Measurements from ENCODE around the gene DDAH2. TPM values are rescaled to one million over a fixed set of nuclear protein-coding genes. Genes with fewer than 3 reads are reported as not detected.

Gene DDAH2
- total RNA-seq, 1 donor: 96.6 TPM

GRCh38 chr6:31723980-31724691 lies 5.0 kb downstream of the DDAH2 start:
- Histone ChIP-seq H3K4me2 (ENCODE audit: insufficient read depth, low read length) (no peak overlapping the region), H3K4me3 (ENCODE audit: insufficient read depth, low read length) (no peak overlapping the region), H3K27ac (ENCODE audit: low read depth, low read length) (no peak overlapping the region), H3K79me2 (ENCODE audit: insufficient read depth, low read length) (peaks cover 5% of the 10 kb centered on the region), H3K9me3 (ENCODE audit: low read depth, low read length) (no peaks in the 10 kb centered on the region), H2AFZ (ENCODE audit: low read length) (no peak overlapping the region), H4K20me1 (ENCODE audit: insufficient read depth, low read length) (peaks cover 2% of the 10 kb centered on the region), H3K27me3 (ENCODE audit: insufficient read depth, low read length) (no peaks in the 10 kb centered on the region), H3K36me3 (ENCODE audit: insufficient read depth, low read length) (peaks cover 18% of the 10 kb centered on the region), H3K4me1 (ENCODE audit: insufficient read depth, low read length) (peaks cover 9% of the 10 kb centered on the region)
- peak; percentile 52 for DNase-seq (ENCODE audit: insufficient read length, low spot score, missing footprints)
- no peak for TF ChIP-seq CTCF (IDR thresholded peaks at IDR 0.05; ENCODE audit: extremely low read depth, low read depth, low read length)

- Histone ChIP-seq H3K4me1 (ENCODE audit: insufficient read depth, low read length) (peaks cover 1% of the 10 kb centered on the region), H2AFZ (ENCODE audit: low read length) (no peak within 1 kb of the TSS), H3K36me3 (ENCODE audit: insufficient read depth, low read length) (peaks cover 18% of the 10 kb centered on the region), H3K27ac (ENCODE audit: low read depth, low read length) (no peak within 1 kb of the TSS), H4K20me1 (ENCODE audit: insufficient read depth, low read length) (peaks cover 2% of the 10 kb centered on the region), H3K4me2 (ENCODE audit: insufficient read depth, low read length) (no peak within 1 kb of the TSS), H3K4me3 (ENCODE audit: insufficient read depth, low read length) (no peak within 1 kb of the TSS), H3K27me3 (ENCODE audit: insufficient read depth, low read length) (no peaks in the 10 kb centered on the region), H3K79me2 (ENCODE audit: insufficient read depth, low read length) (no peaks in the 10 kb centered on the region), H3K9me3 (ENCODE audit: low read depth, low read length) (no peaks in the 10 kb centered on the region)
- TF ChIP-seq CTCF (IDR thresholded peaks at IDR 0.05; ENCODE audit: extremely low read depth, low read depth, low read length): no peak
- peak; percentile 26 for DNase-seq (ENCODE audit: insufficient read length, low spot score, missing footprints)
Observed at GRCh38 chr6:31723245-31723979, 5.7 kb downstream of the DDAH2 start, which contains the start of gene MPIG6B. Gene MPIG6B, plus strand, starts transcription at chr6:31723373. Its CDS starts 11 bp downstream, at chr6:31723384.

- no peak for DNase-seq (ENCODE audit: insufficient read length, low spot score, missing footprints)
- H2AFZ ChIP-seq (ENCODE audit: low read length): no peak overlapping the region
- H3K27me3 ChIP-seq (ENCODE audit: insufficient read depth, low read length): no peaks in the 10 kb centered on the region
- no peaks in the 10 kb centered on the region for H3K4me1 ChIP-seq (ENCODE audit: insufficient read depth, low read length)
- no peak overlapping the region for H3K27ac ChIP-seq (ENCODE audit: low read depth, low read length)
- no peak overlapping the region for H3K4me2 ChIP-seq (ENCODE audit: insufficient read depth, low read length)
- no peak for TF ChIP-seq CTCF (IDR thresholded peaks at IDR 0.05; ENCODE audit: extremely low read depth, low read depth, low read length)
- no peaks in the 10 kb centered on the region for H3K79me2 ChIP-seq (ENCODE audit: insufficient read depth, low read length)
- no peaks in the 10 kb centered on the region for H3K9me3 ChIP-seq (ENCODE audit: low read depth, low read length)
- no peak overlapping the region for H3K4me3 ChIP-seq (ENCODE audit: insufficient read depth, low read length)
- peaks cover 14% of the 10 kb centered on the region for H3K36me3 ChIP-seq (ENCODE audit: insufficient read depth, low read length)
- H4K20me1 ChIP-seq (ENCODE audit: insufficient read depth, low read length): no peaks in the 10 kb centered on the region
Observed at GRCh38 chr6:31722173-31722572, 6.9 kb downstream of the DDAH2 start.

- peak; percentile 59 for DNase-seq (ENCODE audit: insufficient read length, low spot score, missing footprints)
- Histone ChIP-seq H4K20me1 (ENCODE audit: insufficient read depth, low read length) (no peaks in the 10 kb centered on the region), H3K27me3 (ENCODE audit: insufficient read depth, low read length) (no peaks in the 10 kb centered on the region), H3K9me3 (ENCODE audit: low read depth, low read length) (no peaks in the 10 kb centered on the region), H2AFZ (ENCODE audit: low read length) (no peak within 1 kb of the TSS), H3K36me3 (ENCODE audit: insufficient read depth, low read length) (peaks cover 7% of the 10 kb centered on the region), H3K4me3 (ENCODE audit: insufficient read depth, low read length) (no peak within 1 kb of the TSS), H3K4me1 (ENCODE audit: insufficient read depth, low read length) (no peaks in the 10 kb centered on the region), H3K27ac (ENCODE audit: low read depth, low read length) (no peak within 1 kb of the TSS), H3K4me2 (ENCODE audit: insufficient read depth, low read length) (no peak within 1 kb of the TSS), H3K79me2 (ENCODE audit: insufficient read depth, low read length) (no peaks in the 10 kb centered on the region)
- no peak for TF ChIP-seq CTCF (IDR thresholded peaks at IDR 0.05; ENCODE audit: extremely low read depth, low read depth, low read length)
Observed at GRCh38 chr6:31721351-31722020, 7.6 kb downstream of the DDAH2 start, which contains the start of gene LY6G6C. Gene LY6G6C, minus strand, starts transcription at chr6:31721746. Its CDS starts 67 bp downstream, at chr6:31721679.

Data from osteoblast (primary cell).